Body of pancreas (tissue), 4 donors: ENCODE measurements around the gene ALS2CL.

Experiments
- POLR2A ChIP-seq, 3 donors: fragments of 450-650 bp; IDR thresholded peaks; one replicate each; pipeline ENCODE4 v1.6.1; 2016; ENCODE audit warnings: antibody characterized with exemption in 3 of 3, mild to moderate bottlenecking in 2 of 3
- TF ChIP-seq, protein P1 (sequence below), 7 experiments: fragments of 450-650 bp in 4 of 7; fragments of 200-600 bp in 3 of 7; sonication (generic) in 3 of 7; IDR thresholded peaks; one replicate each; pipeline ENCODE4 v1.5.1; 2016 to 2019; ENCODE audit warnings: antibody characterized with exemption in 7 of 7

DNA sequence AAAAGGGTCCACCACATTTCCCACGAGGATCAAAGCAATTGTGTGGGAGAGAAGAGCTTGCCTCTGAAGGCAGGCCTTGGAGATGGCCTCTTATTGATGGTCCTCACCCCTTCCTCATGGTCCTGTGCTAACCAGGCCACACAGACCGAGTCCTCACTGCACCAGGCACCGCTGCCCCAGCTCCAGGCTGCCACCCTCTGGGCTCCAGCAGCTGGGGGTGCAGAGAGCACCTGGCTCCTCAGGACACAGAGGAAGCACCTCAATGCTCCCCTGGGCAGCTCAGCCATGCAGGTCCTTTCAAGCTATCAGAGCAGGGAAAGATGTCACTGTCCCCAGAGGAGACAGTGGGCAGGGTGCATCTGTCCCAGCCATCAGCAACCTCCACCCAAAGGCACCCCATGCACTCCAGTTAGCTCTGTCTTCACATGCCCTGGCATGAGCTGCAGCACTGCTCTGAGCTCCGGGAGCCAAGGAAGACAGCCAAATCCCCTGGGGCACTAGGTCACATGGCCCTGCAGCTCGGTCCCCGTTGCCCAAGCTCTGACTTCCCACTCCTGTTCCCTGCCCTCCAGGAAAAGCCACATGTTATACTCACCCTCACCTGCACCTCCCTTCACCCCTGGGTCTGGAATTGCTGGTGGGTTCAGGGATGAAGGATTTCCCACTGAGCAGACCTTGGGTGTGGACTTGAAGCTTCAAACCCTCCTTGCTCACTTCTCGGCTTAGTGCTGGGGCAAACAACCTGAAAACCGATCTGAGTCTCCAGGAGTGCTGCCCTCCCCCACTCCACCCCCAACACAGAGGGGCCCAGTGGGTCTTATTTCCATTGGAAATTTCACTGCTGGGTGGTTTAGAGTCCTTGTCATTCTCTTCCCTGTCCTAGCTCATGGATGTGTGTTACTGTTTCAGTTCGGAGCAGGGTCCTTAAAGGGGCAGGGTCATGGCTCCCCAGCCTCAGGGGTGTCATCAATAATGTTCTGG lies 32.6 kb downstream of the ALS2CL start:
- TF ChIP-seq, protein P1, sequence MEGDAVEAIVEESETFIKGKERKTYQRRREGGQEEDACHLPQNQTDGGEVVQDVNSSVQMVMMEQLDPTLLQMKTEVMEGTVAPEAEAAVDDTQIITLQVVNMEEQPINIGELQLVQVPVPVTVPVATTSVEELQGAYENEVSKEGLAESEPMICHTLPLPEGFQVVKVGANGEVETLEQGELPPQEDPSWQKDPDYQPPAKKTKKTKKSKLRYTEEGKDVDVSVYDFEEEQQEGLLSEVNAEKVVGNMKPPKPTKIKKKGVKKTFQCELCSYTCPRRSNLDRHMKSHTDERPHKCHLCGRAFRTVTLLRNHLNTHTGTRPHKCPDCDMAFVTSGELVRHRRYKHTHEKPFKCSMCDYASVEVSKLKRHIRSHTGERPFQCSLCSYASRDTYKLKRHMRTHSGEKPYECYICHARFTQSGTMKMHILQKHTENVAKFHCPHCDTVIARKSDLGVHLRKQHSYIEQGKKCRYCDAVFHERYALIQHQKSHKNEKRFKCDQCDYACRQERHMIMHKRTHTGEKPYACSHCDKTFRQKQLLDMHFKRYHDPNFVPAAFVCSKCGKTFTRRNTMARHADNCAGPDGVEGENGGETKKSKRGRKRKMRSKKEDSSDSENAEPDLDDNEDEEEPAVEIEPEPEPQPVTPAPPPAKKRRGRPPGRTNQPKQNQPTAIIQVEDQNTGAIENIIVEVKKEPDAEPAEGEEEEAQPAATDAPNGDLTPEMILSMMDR (IDR thresholded peaks at IDR 0.05) = no peak
- no peak for TF ChIP-seq POLR2A (IDR thresholded peaks at IDR 0.05)
